DOHH2 (cell line): ENCODE measurements around the gene TMEM88.

Experiments used
- H3F3A ChIP-seq: fragments of 200-600 bp; sonication (generic), shearing (Covaris generic); 2 replicates; pipeline ENCODE4 v1.6.0; 2016; ENCODE audit warnings: antibody characterized with exemption, mild to moderate bottlenecking; ENCODE audit not compliant: control insufficient read depth, insufficient read depth
- H3K27ac ChIP-seq: fragments of 200-600 bp; sonication (generic); 2 replicates; pipeline ENCODE4 v1.5.1; 2014; ENCODE audit warnings: low read depth, mild to moderate bottlenecking, low read length, moderate library complexity
- H3K27me3 ChIP-seq: fragments of 200-600 bp; sonication (generic); 2 replicates; pipeline ENCODE4 v1.6.1; 2014; ENCODE audit warnings: mild to moderate bottlenecking, low read length, mixed read lengths; ENCODE audit not compliant: control insufficient read depth
- H3K36me3 ChIP-seq: fragments of 200-600 bp; sonication (generic); 2 replicates; pipeline ENCODE4 v1.6.1; 2014; ENCODE audit warnings: mild to moderate bottlenecking, low read length, moderate library complexity, mixed read lengths; ENCODE audit not compliant: control insufficient read depth
- H3K4me1 ChIP-seq: fragments of 200-600 bp; sonication (generic); 2 replicates; pipeline ENCODE4 v1.6.1; 2014; ENCODE audit warnings: mild to moderate bottlenecking, low read length, mixed read lengths; ENCODE audit not compliant: control insufficient read depth
- H3K4me2 ChIP-seq: fragments of 200-600 bp; sonication (generic); 2 replicates; pipeline ENCODE4 v1.6.0; 2014; ENCODE audit warnings: mild to moderate bottlenecking, low read length, moderate library complexity
- H3K4me3 ChIP-seq: fragments of 200-600 bp; sonication (generic); 2 replicates; pipeline ENCODE4 v1.5.1; 2014; ENCODE audit warnings: mild to moderate bottlenecking, low read length, mixed read lengths
- H3K79me2 ChIP-seq: fragments of 200-600 bp; sonication (generic); 2 replicates; pipeline ENCODE4 v1.6.1; 2014; ENCODE audit warnings: mild to moderate bottlenecking, low read length, mixed read lengths; ENCODE audit not compliant: control insufficient read depth
- H3K9me2 ChIP-seq: fragments of 200-600 bp; sonication (generic); replicated peaks from 2 replicates; pipeline ENCODE4 v1.6.1; 2014; ENCODE audit warnings: mild to moderate bottlenecking, low read length, mixed read lengths; ENCODE audit not compliant: control insufficient read depth
- H3K9me3 ChIP-seq: fragments of 200-600 bp; sonication (generic); 2 replicates; pipeline ENCODE4 v1.6.1; 2014; ENCODE audit warnings: antibody characterized with exemption, low read length, mixed read lengths; ENCODE audit not compliant: control insufficient read depth, insufficient read depth
- H4K20me1 ChIP-seq: fragments of 200-600 bp; sonication (generic); 2 replicates; pipeline ENCODE4 v1.6.0; 2014; ENCODE audit warnings: low read depth, mild to moderate bottlenecking, antibody characterized with exemption, low read length, moderate library complexity; ENCODE audit not compliant: control insufficient read depth, insufficient read depth
- EZH2phosphoT487 ChIP-seq: fragments of 200-600 bp; sonication (generic); IDR thresholded peaks from 2 replicates; pipeline ENCODE4 v1.6.1; 2017; ENCODE audit warnings: borderline replicate concordance, mild to moderate bottlenecking, antibody characterized with exemption, low read length, moderate library complexity, mixed read lengths
- TF ChIP-seq, protein P1 (sequence below): fragments of 200-600 bp; sonication (generic); IDR thresholded peaks from one replicate; pipeline ENCODE4 v1.5.1; 2014; ENCODE audit warnings: antibody characterized with exemption, mild to moderate bottlenecking, low read depth, low read length; ENCODE audit not compliant: poor library complexity, severe bottlenecking

The TMEM88 gene

DNA sequence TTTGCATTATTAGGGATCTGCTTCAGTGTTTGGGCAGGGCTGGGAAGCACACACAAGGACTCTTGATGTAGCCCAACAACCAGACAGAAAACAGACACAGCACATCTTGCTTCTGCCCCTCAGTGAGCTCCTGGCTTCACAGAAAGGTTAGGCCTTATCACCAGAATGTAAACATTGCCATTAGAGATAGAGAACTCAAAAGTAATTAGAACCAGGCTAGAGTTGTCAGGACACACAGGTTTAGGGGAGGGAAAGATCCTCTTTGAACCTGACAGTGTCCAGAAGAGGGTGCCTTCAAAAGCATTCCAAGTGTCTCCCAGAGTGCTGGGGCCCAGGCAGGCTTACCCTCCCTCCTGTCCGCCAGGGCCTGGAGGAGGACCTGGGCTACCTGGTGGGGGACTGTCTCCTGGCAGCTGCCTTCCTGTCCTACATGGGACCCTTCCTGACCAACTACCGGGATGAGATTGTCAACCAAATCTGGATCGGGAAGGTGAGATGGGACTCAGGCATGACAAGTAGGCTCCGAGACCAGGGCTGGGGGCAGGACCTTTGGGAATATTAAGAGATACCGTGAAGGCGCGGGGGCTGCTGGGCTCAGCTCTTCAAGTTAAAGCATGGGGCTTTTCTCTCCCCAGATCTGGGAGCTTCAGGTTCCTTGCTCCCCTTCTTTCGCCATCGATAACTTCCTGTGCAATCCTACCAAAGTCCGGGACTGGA is 37.8 kb upstream of the TMEM88 start:
- Histone ChIP-seq H3K79me2 (no peaks in the 10 kb centered on the region), H3K9me2 (no peaks in the 10 kb centered on the region), H3K27me3 (peaks cover 9% of the 10 kb centered on the region; the same call in 1 of the 2 replicates), H3K4me1 (no peaks in the 10 kb centered on the region), H3K27ac (no peak overlapping the region), H3F3A (no peaks in the 10 kb centered on the region), H3K36me3 (no peaks in the 10 kb centered on the region), H3K9me3 (no peaks in the 10 kb centered on the region), H3K4me3 (no peak overlapping the region), H3K4me2 (no peak overlapping the region), H4K20me1 (no peaks in the 10 kb centered on the region)
- TF ChIP-seq EZH2phosphoT487 = no peak
- TF ChIP-seq, protein P1, sequence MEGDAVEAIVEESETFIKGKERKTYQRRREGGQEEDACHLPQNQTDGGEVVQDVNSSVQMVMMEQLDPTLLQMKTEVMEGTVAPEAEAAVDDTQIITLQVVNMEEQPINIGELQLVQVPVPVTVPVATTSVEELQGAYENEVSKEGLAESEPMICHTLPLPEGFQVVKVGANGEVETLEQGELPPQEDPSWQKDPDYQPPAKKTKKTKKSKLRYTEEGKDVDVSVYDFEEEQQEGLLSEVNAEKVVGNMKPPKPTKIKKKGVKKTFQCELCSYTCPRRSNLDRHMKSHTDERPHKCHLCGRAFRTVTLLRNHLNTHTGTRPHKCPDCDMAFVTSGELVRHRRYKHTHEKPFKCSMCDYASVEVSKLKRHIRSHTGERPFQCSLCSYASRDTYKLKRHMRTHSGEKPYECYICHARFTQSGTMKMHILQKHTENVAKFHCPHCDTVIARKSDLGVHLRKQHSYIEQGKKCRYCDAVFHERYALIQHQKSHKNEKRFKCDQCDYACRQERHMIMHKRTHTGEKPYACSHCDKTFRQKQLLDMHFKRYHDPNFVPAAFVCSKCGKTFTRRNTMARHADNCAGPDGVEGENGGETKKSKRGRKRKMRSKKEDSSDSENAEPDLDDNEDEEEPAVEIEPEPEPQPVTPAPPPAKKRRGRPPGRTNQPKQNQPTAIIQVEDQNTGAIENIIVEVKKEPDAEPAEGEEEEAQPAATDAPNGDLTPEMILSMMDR = no peak

DNA sequence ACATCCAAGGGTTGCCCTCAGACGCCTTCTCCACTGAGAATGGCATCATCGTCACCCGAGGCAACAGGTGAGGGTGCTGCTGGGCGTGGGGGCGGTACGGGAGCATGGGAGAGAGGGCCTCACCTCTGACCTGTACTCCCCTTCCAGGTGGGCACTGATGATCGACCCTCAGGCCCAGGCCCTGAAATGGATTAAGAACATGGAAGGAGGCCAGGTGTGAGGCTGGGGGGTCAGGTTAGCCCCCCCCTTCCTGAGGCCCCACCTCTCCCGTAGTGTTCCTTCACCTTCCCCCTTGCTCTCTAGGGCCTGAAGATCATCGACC is 37.3 kb upstream of the TMEM88 start:
- Histone ChIP-seq H3K9me2 (no peaks in the 10 kb centered on the region), H3K4me3 (no peak overlapping the region), H3K27ac (no peak overlapping the region), H3K79me2 (no peaks in the 10 kb centered on the region), H3K4me2 (no peak overlapping the region), H4K20me1 (no peaks in the 10 kb centered on the region), H3K9me3 (no peaks in the 10 kb centered on the region), H3K4me1 (no peaks in the 10 kb centered on the region), H3K36me3 (no peaks in the 10 kb centered on the region), H3F3A (no peaks in the 10 kb centered on the region), H3K27me3 (peaks cover 9% of the 10 kb centered on the region; the same call in 1 of the 2 replicates)
- TF ChIP-seq, protein P1 = no peak
- TF ChIP-seq EZH2phosphoT487 = no peak

GRCh38 chr17:7818026-7818425 is 36.8 kb upstream of the TMEM88 start:
- Histone ChIP-seq H3K27me3 (peaks cover 9% of the 10 kb centered on the region; the same call in 1 of the 2 replicates), H3K79me2 (no peaks in the 10 kb centered on the region), H4K20me1 (no peaks in the 10 kb centered on the region), H3K9me3 (no peaks in the 10 kb centered on the region), H3K4me2 (no peak overlapping the region), H3K9me2 (no peaks in the 10 kb centered on the region), H3F3A (no peaks in the 10 kb centered on the region), H3K36me3 (no peaks in the 10 kb centered on the region), H3K4me3 (no peak overlapping the region), H3K27ac (no peak overlapping the region), H3K4me1 (no peaks in the 10 kb centered on the region; the same call in 1 of the 2 replicates)
- TF ChIP-seq, protein P1 = no peak
- TF ChIP-seq EZH2phosphoT487 = no peak
